MM.1S (cell line): ENCODE measurements around the gene EGLN1.

Source experiments
- EZH2 ChIP-seq: fragments of 300-600 bp; sonication (generic); optimal IDR thresholded peaks from 2 replicates; pipeline ENCODE3; 2017; ENCODE audit warnings: low read depth, mild to moderate bottlenecking, antibody characterized with exemption, low read length, mixed read lengths
- TF ChIP-seq, protein P1 (sequence below): fragments of 300-600 bp; sonication (generic); IDR thresholded peaks from 2 replicates; pipeline ENCODE4 v1.5.1; 2016; ENCODE audit warnings: antibody characterized with exemption, low read length, mixed read lengths

DNA sequence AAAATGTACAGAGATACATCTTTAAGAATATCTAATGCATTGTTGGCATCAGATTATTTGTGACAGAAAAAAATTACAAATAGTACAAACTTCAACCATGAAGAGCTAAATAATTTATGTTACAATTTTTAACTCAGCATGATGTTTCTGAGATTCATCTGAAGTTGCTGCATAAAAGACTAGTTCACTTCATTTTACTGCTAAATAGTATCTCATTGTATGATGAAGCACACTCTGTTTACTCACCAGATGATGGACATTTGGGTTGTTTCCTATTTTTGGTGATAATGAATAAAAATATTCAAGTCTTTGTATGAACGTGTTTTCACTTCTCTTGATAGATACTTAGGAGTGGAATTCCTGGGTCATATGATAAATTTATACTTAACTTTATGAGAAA lies 20.6 kb downstream of the EGLN1 start:
- TF ChIP-seq, protein P1, sequence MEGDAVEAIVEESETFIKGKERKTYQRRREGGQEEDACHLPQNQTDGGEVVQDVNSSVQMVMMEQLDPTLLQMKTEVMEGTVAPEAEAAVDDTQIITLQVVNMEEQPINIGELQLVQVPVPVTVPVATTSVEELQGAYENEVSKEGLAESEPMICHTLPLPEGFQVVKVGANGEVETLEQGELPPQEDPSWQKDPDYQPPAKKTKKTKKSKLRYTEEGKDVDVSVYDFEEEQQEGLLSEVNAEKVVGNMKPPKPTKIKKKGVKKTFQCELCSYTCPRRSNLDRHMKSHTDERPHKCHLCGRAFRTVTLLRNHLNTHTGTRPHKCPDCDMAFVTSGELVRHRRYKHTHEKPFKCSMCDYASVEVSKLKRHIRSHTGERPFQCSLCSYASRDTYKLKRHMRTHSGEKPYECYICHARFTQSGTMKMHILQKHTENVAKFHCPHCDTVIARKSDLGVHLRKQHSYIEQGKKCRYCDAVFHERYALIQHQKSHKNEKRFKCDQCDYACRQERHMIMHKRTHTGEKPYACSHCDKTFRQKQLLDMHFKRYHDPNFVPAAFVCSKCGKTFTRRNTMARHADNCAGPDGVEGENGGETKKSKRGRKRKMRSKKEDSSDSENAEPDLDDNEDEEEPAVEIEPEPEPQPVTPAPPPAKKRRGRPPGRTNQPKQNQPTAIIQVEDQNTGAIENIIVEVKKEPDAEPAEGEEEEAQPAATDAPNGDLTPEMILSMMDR: no peak
- no peak for TF ChIP-seq EZH2
